H1 (cell line): ENCODE data around the gene SAT1. TPM values are rescaled to one million over a fixed set of nuclear protein-coding genes. Genes with fewer than 3 reads are reported as not detected.

Source experiments
- CBX8 ChIP-seq: fragments of 300-800, 300-1000 bp; sonication (generic); IDR thresholded peaks from 2 replicates; pipeline ENCODE4 v1.7.1; 2016; ENCODE audit warnings: low read depth, low read length, borderline replicate concordance
- CHD1 ChIP-seq: IDR thresholded peaks from 2 replicates; pipeline ENCODE4 v1.6.1; 2012; ENCODE audit warnings: low read depth, low read length, improper control_type of control experiment
- KDM1A ChIP-seq: fragments of 200-600, 300-600 bp; sonication (generic); IDR thresholded peaks from 2 replicates; pipeline ENCODE4 v1.7.1; 2016; ENCODE audit warnings: mild to moderate bottlenecking, low read length, borderline replicate concordance
- KDM4A ChIP-seq: IDR thresholded peaks from one replicate; pipeline ENCODE4 v1.7.1; 2012; ENCODE audit warnings: low read depth, mild to moderate bottlenecking, moderate library complexity, low read length, inconsistent platforms; ENCODE audit not compliant: severe bottlenecking
- PHF8 ChIP-seq: fragments of 200-600 bp; sonication (generic); conservative IDR thresholded peaks from 2 replicates; pipeline ENCODE4 v1.7.1; 2012; ENCODE audit warnings: low read depth, mild to moderate bottlenecking, inconsistent platforms, low read length, moderate library complexity
- POLR2A ChIP-seq, 2 experiments: IDR thresholded peaks; 1 replicate in 1 of 2; 2 replicates in 1 of 2; pipeline ENCODE4 v1.6.1; 2011; ENCODE audit warnings: low read depth in 2 of 2, low read length in 2 of 2, mild to moderate bottlenecking in 2 of 2; ENCODE audit errors: control extremely low read depth in 1 of 2
- RAD21 ChIP-seq, 2 experiments: IDR thresholded peaks in 1 of 2; conservative IDR thresholded peaks in 1 of 2; 2 replicates each; pipeline ENCODE4 v1.6.1; 2011; ENCODE audit warnings: low read depth in 2 of 2, low read length in 2 of 2, improper control_type of control experiment in 1 of 2, inconsistent platforms in 1 of 2, mild to moderate bottlenecking in 1 of 2, moderate library complexity in 1 of 2
- SIN3A ChIP-seq, 2 experiments: IDR thresholded peaks in 1 of 2; conservative IDR thresholded peaks in 1 of 2; 2 replicates each; pipeline ENCODE4 v1.6.1; 2011 to 2012; ENCODE audit warnings: low read length in 2 of 2, improper control_type of control experiment in 1 of 2, low read depth in 1 of 2, mild to moderate bottlenecking in 1 of 2
- SP1 ChIP-seq: IDR thresholded peaks from 2 replicates; pipeline ENCODE4 v1.6.1; 2011; ENCODE audit warnings: low read depth, low read length
- TAF1 ChIP-seq: IDR thresholded peaks from 2 replicates; pipeline ENCODE4 v1.6.1; 2011; ENCODE audit warnings: mild to moderate bottlenecking, low read depth, low read length
- TBP ChIP-seq: IDR thresholded peaks from 2 replicates; pipeline ENCODE4 v1.6.1; 2011; ENCODE audit warnings: low read depth, low read length, improper control_type of control experiment
- polyA plus RNA-seq, 7 experiments: library from polyadenylated mRNA; depleted of rRNA in 3 of 7; stranded (reverse) in 5 of 7; unstranded in 2 of 7; fragments of >200 nt in 5 of 7; fragments of 200-250 nt in 2 of 7; gene quantifications; 1 replicate in 5 of 7; 2 replicates in 1 of 7; 4 replicates in 1 of 7; pipeline versions ENCODE4 v1.2.1 to v1.2.3, GENCODE V29; 2011 to 2013; ENCODE audit warnings: missing spikeins in 2 of 7, mixed read lengths in 2 of 7
- total RNA-seq: library from RNA; stranded (reverse); fragmentation: NEBNext Ultra II Directional; extraction: Animal tissue kit (Norgen Biotek cat#: 25700); gene quantifications from 2 replicates; pipeline ENCODE4 v1.2.1, GENCODE V29; 2021
- TF ChIP-seq, protein P1 (sequence below): IDR thresholded peaks from 2 replicates; pipeline ENCODE4 v1.6.1; 2011; ENCODE audit warnings: low read length, improper control_type of control experiment

Gene SAT1
- total and polyA plus RNA-seq, 2 of the 8 experiments (the other 6 are each of a cell fraction or from before 2014, with no cell fraction given), result 29.2 to 36.8 TPM

DNA sequence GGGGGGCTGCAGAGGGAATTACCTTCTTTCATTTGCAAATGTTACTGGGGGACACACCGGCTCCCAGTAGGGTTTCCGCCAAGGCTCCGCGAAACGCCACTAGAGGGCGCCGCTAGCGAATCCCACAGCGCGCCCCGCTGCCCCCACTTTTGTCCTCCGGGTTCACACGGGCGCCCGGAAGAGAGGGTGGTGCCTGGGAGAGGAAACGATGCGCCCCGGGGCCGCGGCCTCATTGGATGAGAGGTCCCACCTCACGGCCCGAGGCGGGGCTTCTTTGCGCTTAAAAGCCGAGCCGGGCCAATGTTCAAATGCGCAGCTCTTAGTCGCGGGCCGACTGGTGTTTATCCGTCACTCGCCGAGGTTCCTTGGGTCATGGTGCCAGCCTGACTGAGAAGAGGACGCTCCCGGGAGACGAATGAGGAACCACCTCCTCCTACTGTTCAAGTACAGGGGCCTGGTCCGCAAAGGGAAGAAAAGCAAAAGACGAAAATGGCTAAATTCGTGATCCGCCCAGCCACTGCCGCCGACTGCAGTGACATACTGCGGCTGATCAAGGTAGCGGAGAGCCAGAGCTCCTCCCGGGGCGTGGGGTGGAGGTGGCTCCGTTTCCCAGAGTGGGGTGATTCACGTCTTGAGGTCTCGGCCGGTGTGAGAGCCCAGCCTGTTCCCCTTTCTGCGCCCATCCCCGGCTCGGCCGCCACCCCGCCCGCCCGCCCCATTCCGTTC, at the start of gene SAT1 (continued):
- TF ChIP-seq KDM1A (no peak), CHD1 (no peak), TBP (peak; percentile 94), RAD21 (IDR thresholded peaks at IDR 0.05 in 1 of 2, conservative IDR thresholded peaks at IDR 0.05 in 1 of 2; ENCODE audit: low read depth in 2 of 2, low read length in 2 of 2) (peak; percentile 52 to 68), POLR2A (IDR thresholded peaks at IDR 0.05; ENCODE audit: control extremely low read depth in 1 of 2, low read depth in 2 of 2, low read length in 2 of 2) (peak; percentile 95 to 96), SP1 (0 out of 2 replicates have a peak, but pooled peaks have one; percentile 43), CBX8 (no peak), PHF8 (peak; percentile 85), KDM4A (peak; percentile 49), TAF1 (peak; percentile 83), SIN3A (conservative IDR thresholded peaks at IDR 0.05 in 1 of 2, IDR thresholded peaks at IDR 0.05 in 1 of 2; ENCODE audit: low read depth in 1 of 2, low read length in 2 of 2) (0 out of 4 replicates have a peak, but pooled peaks of 1 of the 2 experiments have one; percentile 24)
- TF ChIP-seq, protein P1, sequence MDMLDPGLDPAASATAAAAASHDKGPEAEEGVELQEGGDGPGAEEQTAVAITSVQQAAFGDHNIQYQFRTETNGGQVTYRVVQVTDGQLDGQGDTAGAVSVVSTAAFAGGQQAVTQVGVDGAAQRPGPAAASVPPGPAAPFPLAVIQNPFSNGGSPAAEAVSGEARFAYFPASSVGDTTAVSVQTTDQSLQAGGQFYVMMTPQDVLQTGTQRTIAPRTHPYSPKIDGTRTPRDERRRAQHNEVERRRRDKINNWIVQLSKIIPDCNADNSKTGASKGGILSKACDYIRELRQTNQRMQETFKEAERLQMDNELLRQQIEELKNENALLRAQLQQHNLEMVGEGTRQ, result no peak
